Natural killer cell (primary cell): ENCODE data around the gene AP1B1. TPM values are rescaled to one million over a fixed set of nuclear protein-coding genes. Genes with fewer than 3 reads are reported as not detected.

Experiments
- ATAC-seq, 3 donors: fragments of 150-1000 bp in 2 of 3; fragments of 200-7000 bp in 1 of 3; cut with Tn5 transposase; 1 replicate in 1 of 3; 2 replicates in 2 of 3; pipeline ENCODE4 v1.10.0; 2021; ENCODE audit warnings: mild to moderate bottlenecking in 2 of 3, moderate library complexity in 2 of 3
- DNase-seq, 2 donors: peaks; one replicate each; pipeline versions ENCODE4 v3.0.0 to v3.0.0-alpha.2; 2013 to 2021; ENCODE audit warnings: mixed read lengths in 1 of 2
- H3K27ac ChIP-seq: one replicate; pipeline ENCODE4 v1.5.1; 2013; ENCODE audit warnings: mild to moderate bottlenecking, low read length
- H3K27me3 ChIP-seq: one replicate; pipeline ENCODE4 v1.6.1; 2013; ENCODE audit warnings: low read length; ENCODE audit not compliant: control insufficient read depth, insufficient read depth
- H3K36me3 ChIP-seq: one replicate; pipeline ENCODE4 v1.6.1; 2013; ENCODE audit warnings: low read length; ENCODE audit not compliant: control insufficient read depth, insufficient read depth
- H3K4me1 ChIP-seq: one replicate; pipeline ENCODE4 v1.6.1; 2013; ENCODE audit warnings: low read length; ENCODE audit not compliant: control insufficient read depth, insufficient read depth
- H3K4me3 ChIP-seq: one replicate; pipeline ENCODE4 v1.5.1; 2013; ENCODE audit warnings: low read length
- H3K9me3 ChIP-seq: one replicate; pipeline ENCODE4 v1.6.1; 2013; ENCODE audit warnings: low read length; ENCODE audit not compliant: control insufficient read depth, insufficient read depth
- H3K27ac Mint-ChIP-seq, 2 donors: one replicate each; pipeline ENCODE4 v1.8.0; 2022; ENCODE audit warnings: mild to moderate bottlenecking in 2 of 2, mixed read lengths in 2 of 2, moderate library complexity in 1 of 2
- H3K27me3 Mint-ChIP-seq, 2 donors: one replicate each; pipeline ENCODE4 v1.8.0; 2022; ENCODE audit warnings: low read depth in 2 of 2, mixed read lengths in 2 of 2
- H3K36me3 Mint-ChIP-seq: one replicate; pipeline ENCODE4 v1.8.0; 2022; ENCODE audit warnings: mixed read lengths
- H3K4me1 Mint-ChIP-seq, 2 donors: one replicate each; pipeline ENCODE4 v1.8.0; 2022; ENCODE audit warnings: mixed read lengths in 2 of 2
- H3K4me3 Mint-ChIP-seq: one replicate; pipeline ENCODE4 v1.8.0; 2022; ENCODE audit warnings: mild to moderate bottlenecking, moderate library complexity, mixed read lengths
- H3K9me3 Mint-ChIP-seq, 2 donors: one replicate each; pipeline ENCODE4 v1.8.0; 2022; ENCODE audit warnings: mixed read lengths in 2 of 2
- CTCF ChIP-seq: fragments of 200-600 bp; IDR thresholded peaks from one replicate; pipeline ENCODE4 v1.8.0; 2022; ENCODE audit warnings: antibody characterized with exemption
- WGBS: methylation state at CpG from one replicate; pipeline ENCODE4 v1.1.7; 2013; ENCODE audit warnings: missing lambda C conversion rate; ENCODE audit not compliant: insufficient coverage; 5-methylcytosine and 5-hydroxymethylcytosine counted together
- intact Hi-C: fragments of 100-400 bp; cut with micrococcal nuclease; formaldehyde crosslinking; loops from one replicate; pipeline ENCODE4 v1.14.2; 2022
- total RNA-seq, 4 donors: library from RNA; stranded (reverse); fragments of 120-200 nt in 1 of 4; gene quantifications; one replicate each; pipeline versions ENCODE4 v1.2.3 to v1.2.4, GENCODE V29; 2013 to 2022

AP1B1 gene
- total RNA-seq, 3 donors from 2014 or later (not counting 1 experiment from before 2014, with no cell fraction given), result 54.0 to 56.1 (median 54.3) TPM

GRCh38 chr22:29339381-29340235 lies 48.8 kb downstream of the AP1B1 start:
- no peak for TF ChIP-seq CTCF
- no peaks in the 10 kb centered on the region for H3K27me3 ChIP-seq
- H3K36me3 Mint-ChIP-seq, result no peaks in the 10 kb centered on the region

GRCh38 chr22:29338398-29338797 lies 50.0 kb downstream of the AP1B1 start:
- peaks cover 86% of the 10 kb centered on the region for H3K36me3 ChIP-seq
- Mint-ChIP-seq H3K27me3 (no peaks in the 10 kb centered on the region), H3K4me3 (no peak overlapping the region), H3K4me1 (peaks cover 0 to 8% of the 10 kb centered on the region in 2 donors), H3K9me3 (no peaks in the 10 kb centered on the region), H3K36me3 (no peaks in the 10 kb centered on the region), H3K27ac (no peak overlapping the region)
- H3K27ac ChIP-seq, result no peak overlapping the region
- H3K4me1 ChIP-seq, result no peaks in the 10 kb centered on the region
- WGBS, result 98% methylated on average over 4 of the region's 6 CpGs
- intact Hi-C loops, result no loop called here
- DNase-seq (no peak), ATAC-seq (no peak)
- H3K9me3 ChIP-seq, result no peaks in the 10 kb centered on the region
- TF ChIP-seq CTCF, result no peak
- no peak overlapping the region for H3K4me3 ChIP-seq
- no peaks in the 10 kb centered on the region for H3K27me3 ChIP-seq

More at GRCh38 chr22:29339381-29340235, 48.8 kb downstream of the AP1B1 start:
- no peaks in the 10 kb centered on the region for H3K27me3 Mint-ChIP-seq
- intact Hi-C loops, result no loop called here
- DNase-seq (no peak), ATAC-seq (no peak)
- no peak overlapping the region for H3K4me3 Mint-ChIP-seq
- Histone ChIP-seq H3K4me1 (no peaks in the 10 kb centered on the region), H3K27ac (no peak overlapping the region), H3K36me3 (peaks cover 86% of the 10 kb centered on the region), H3K9me3 (no peaks in the 10 kb centered on the region), H3K4me3 (no peak overlapping the region)
- H3K4me1 Mint-ChIP-seq, result peaks cover 0 to 8% of the 10 kb centered on the region in 2 donors
- H3K27ac Mint-ChIP-seq, result no peak overlapping the region
- H3K9me3 Mint-ChIP-seq, result no peaks in the 10 kb centered on the region
- WGBS, result 96% methylated on average over 17 of the region's 23 CpGs

GRCh38 chr22:29337631-29338284 lies 50.6 kb downstream of the AP1B1 start:
- Histone ChIP-seq H3K4me1 (no peaks in the 10 kb centered on the region), H3K27ac (no peak overlapping the region), H3K36me3 (peaks cover 84% of the 10 kb centered on the region), H3K9me3 (no peaks in the 10 kb centered on the region), H3K27me3 (no peaks in the 10 kb centered on the region), H3K4me3 (no peak overlapping the region)
- Mint-ChIP-seq H3K4me3 (no peak overlapping the region), H3K27ac (no peak overlapping the region), H3K27me3 (no peaks in the 10 kb centered on the region), H3K4me1 (peaks cover 0 to 8% of the 10 kb centered on the region in 2 donors), H3K9me3 (no peaks in the 10 kb centered on the region), H3K36me3 (no peaks in the 10 kb centered on the region)
- intact Hi-C loops, result no loop called here
- WGBS, result 95% methylated on average over 12 of the region's 12 CpGs
- TF ChIP-seq CTCF, result no peak
- no peak for DNase-seq
- ATAC-seq, result no peak
